GM10266 (cell line): ENCODE measurements around the gene LRRC7.

Experiments used
- DNase-seq: peaks from one replicate; pipeline ENCODE4 v3.0.0; 2012; ENCODE audit errors: extremely low spot score
- TF ChIP-seq, protein P1 (sequence below): IDR thresholded peaks from 2 replicates; pipeline ENCODE4 v1.5.1; 2012; ENCODE audit warnings: mild to moderate bottlenecking, low read depth; ENCODE audit not compliant: control insufficient read depth, insufficient read depth; ENCODE audit errors: missing control alignments

LRRC7 gene

DNA sequence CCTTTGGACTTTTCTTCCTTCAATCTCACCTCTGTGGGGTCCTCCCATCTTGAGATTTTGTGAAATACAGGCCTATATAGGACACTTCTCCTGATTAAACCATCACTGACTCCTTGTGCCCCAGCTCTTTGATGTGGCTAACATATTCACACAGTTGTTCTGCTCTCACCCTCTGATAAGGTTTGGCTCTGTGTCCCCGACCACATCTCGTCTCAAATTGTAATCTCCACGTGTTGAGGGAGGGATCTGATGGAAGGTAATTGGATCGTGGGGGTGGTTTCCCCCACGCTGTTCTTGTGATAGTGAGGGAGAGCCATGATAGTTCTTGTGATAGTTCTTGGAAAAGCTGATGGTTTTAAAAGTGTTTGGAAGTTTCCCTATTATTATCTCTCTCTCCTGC lies 19.7 kb downstream of the LRRC7 start:
- TF ChIP-seq, protein P1, sequence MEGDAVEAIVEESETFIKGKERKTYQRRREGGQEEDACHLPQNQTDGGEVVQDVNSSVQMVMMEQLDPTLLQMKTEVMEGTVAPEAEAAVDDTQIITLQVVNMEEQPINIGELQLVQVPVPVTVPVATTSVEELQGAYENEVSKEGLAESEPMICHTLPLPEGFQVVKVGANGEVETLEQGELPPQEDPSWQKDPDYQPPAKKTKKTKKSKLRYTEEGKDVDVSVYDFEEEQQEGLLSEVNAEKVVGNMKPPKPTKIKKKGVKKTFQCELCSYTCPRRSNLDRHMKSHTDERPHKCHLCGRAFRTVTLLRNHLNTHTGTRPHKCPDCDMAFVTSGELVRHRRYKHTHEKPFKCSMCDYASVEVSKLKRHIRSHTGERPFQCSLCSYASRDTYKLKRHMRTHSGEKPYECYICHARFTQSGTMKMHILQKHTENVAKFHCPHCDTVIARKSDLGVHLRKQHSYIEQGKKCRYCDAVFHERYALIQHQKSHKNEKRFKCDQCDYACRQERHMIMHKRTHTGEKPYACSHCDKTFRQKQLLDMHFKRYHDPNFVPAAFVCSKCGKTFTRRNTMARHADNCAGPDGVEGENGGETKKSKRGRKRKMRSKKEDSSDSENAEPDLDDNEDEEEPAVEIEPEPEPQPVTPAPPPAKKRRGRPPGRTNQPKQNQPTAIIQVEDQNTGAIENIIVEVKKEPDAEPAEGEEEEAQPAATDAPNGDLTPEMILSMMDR, result no peak

DNA sequence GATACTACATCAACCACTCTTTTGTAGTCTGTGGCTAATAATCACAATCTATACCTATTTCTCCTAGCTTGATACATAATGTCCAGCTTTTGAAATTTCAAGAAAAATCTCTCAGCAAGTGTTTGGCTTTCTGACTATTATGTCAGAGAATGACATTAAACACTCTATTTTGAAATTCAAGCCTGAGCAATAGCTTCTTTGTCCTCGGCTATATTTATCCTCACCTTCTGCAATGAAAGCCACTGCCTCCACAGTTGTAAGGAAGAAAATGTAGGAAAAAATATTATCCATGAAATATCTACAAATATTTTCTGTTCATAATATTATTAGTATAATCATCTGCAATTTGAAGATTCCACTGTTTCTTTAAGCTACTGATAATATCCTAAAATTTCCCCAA lies 22.1 kb downstream of the LRRC7 start:
- TF ChIP-seq, protein P1, result no peak

More for the DNA sequence above, 19.7 kb downstream of the LRRC7 start:
- no peak for DNase-seq

DNA sequence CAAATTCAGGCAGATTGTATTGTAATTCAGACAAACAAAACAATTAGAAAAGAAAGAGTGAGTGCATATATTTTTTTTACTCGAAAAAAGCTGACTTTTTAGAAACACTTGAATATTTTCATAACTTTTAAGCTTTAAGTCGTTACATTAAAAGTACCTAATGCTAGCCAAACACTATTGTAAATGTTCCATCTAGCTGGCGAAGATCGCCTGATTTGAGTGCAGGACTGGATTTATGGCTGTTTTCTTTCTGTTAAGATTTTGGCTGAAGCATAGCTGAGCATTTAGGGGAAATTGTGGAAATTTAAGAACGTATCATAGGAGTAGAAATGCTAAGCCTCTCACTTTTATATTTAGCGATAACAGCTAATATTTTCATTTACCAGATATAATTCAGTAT lies 24.6 kb downstream of the LRRC7 start:
- no peak for DNase-seq
- TF ChIP-seq, protein P1, result no peak

More for the DNA sequence above, 22.1 kb downstream of the LRRC7 start:
- DNase-seq, result no peak

DNA sequence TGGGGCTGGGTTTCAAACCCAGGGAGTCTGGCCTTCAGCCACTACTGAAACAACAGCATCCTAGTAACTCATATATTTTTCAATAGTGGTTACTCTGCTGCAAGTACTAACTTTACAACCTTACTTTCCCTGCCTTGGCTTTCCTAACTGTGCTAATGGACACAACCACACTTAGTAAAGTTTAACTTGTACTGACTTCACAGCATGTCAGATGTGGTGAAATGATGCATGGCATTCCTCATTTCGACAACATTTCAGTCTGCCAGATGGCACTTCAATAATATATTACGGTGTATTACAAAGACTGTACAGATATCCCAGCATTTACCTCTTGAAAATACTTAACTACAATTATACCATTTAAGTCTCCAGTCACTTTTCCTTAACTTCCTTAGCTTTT lies 27.8 kb downstream of the LRRC7 start:
- no peak for DNase-seq

DNA sequence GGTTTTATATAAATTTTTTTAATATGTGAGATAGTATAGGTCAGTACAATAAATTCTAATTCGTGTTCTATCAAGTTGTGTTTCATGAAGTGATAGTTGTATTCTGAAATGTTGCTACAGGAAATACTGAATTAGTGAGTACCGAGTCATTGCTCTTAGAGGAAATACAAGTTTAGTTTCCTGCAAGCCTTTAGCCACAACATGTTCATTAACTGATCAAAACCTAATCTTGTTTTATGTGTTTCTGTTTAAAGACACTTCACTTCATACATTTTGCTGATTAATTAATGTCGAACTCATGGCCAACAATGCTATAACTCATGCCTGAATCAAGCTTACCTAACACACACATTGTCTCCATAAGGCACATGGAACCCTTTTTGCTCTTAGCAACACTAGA lies 43.6 kb downstream of the LRRC7 start:
- TF ChIP-seq, protein P1, result no peak
- DNase-seq, result no peak

More for the DNA sequence above, 27.8 kb downstream of the LRRC7 start:
- TF ChIP-seq, protein P1, result no peak

DNA sequence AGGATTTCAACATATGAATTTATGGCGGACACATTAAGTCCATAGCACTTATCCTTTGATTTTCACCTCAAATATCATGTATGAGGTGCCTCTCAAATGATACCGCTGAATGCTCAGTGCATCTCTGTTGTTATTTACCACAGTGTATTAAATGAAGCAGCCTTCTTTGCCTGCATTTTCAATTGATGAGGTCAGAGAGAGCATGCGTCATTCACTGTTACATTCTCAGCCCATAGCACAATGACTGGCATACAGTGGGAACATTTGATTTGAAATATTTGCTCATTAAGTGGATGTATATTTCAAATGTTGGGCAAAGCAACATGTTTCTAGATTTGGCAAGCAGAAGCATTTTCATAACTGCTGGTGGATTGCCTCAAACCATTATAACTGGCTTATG lies 45.7 kb downstream of the LRRC7 start:
- TF ChIP-seq, protein P1, result no peak
- DNase-seq, result no peak

DNA sequence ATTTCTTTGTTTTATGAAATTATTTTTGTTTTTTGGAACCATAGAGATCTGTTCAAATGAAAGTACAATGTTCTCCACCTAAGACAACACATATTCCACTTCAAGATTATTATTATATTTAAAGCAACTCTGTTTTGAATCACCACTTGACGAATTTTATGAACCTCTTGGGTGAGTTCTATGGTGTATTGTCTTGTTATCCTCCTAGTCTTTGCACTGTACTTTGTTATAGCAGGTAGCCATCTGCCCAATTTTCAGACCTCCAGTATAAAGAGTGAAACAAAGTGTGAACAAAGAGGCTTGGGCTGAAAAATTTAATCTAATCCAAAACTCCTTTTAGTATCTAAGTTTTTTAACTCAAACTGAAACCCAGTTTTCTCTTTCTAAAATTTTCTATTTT lies 71.0 kb downstream of the LRRC7 start:
- TF ChIP-seq, protein P1, result no peak
- DNase-seq, result no peak

DNA sequence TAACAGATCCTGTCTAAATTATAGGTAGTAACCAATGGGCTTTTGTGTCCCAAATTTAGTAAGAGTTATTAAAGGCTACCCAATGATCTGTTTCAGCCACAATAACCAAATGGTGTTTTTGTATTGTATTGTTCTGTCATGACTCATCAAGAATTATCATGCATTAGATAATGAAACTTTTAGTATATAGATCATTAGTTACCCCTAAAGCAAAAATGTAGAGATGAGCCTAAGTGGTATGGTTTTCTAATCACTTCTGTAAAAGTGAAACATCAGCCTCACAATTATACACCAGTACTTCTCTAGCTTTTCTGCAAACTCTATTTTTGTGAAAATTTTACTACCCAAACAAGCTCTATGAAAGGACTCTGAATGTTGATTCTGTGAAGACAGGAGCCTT lies 71.4 kb downstream of the LRRC7 start:
- TF ChIP-seq, protein P1, result no peak
- no peak for DNase-seq
